Measurements from ENCODE around the gene CEP95.

DNA sequence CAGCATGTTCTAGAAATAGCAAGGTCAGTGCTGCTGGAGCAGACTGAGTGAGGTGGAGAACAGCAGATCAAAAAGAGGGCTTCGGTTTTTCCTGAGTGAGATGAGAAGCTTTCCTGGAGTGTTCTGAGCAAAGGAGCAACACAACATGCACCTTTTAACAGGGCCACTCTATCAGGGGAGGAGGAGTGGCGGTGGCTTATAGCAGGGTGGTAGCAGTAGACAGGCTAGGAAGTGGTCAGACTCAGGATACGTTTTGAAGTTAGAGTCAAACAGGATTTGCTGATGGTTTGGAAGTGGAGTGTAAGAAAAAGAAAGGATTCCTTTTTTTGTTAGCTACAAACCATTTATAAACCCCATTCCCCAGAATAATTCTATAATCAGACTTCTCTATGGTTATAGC lies 22.4 kb upstream of the CEP95 start:
- TF ChIP-seq CTCF (IDR thresholded peaks at IDR 0.05) (no peak), POLR2A (IDR thresholded peaks at IDR 0.05) (no peak)
